B cell (primary cell): Measurements from ENCODE around the gene PINLYP. TPM values are rescaled to one million over a fixed set of nuclear protein-coding genes. Genes with fewer than 3 reads are reported as not detected.
A peak's percentile ranks its signal among the peaks of the same experiment; 100 is the strongest.

Experiments used
- ATAC-seq: fragments of 200-7000 bp; cut with Tn5 transposase; one replicate; pipeline ENCODE4 v1.10.0; 2021; ENCODE audit warnings: low read depth, mild to moderate bottlenecking, moderate number of reproducible peaks, moderate library complexity
- CTCF ChIA-PET: fragments of 350-600 bp; sonication (Branson Sonifier 250); formaldehyde crosslinking; loops from one replicate; lab custom pipeline; 2021; ENCODE audit warnings: antibody characterized with exemption, inconsistent platforms; lab: Charles Lee
- POLR2A ChIA-PET: fragments of 350-600 bp; sonication (Branson Sonifier 250); formaldehyde crosslinking; loops from one replicate; lab custom pipeline; 2021; ENCODE audit warnings: antibody characterized with exemption; lab: Charles Lee
- DNase-seq: peaks from one replicate; pipeline ENCODE4 v3.0.0; 2013
- H2AFZ ChIP-seq: 2 replicates; pipeline ENCODE4 v1.6.1; 2012; ENCODE audit warnings: mild to moderate bottlenecking, low read depth, low read length; ENCODE audit not compliant: insufficient read depth, poor library complexity, severe bottlenecking
- H3K27ac ChIP-seq, 2 donors: 1 replicate in 1 of 2; 2 replicates in 1 of 2; pipeline ENCODE4 v1.5.1; 2012 to 2013; ENCODE audit warnings: low read length in 2 of 2, mild to moderate bottlenecking in 2 of 2, moderate library complexity in 1 of 2
- H3K27me3 ChIP-seq, 4 experiments: fragments of 200-600 bp in 1 of 4; sonication (generic) in 1 of 4; replicated peaks in 1 of 4; 1 replicate in 2 of 4; 2 replicates in 2 of 4; pipeline versions ENCODE4 v1.6.1 to v1.7.0; 2013 to 2016; ENCODE audit warnings: low read length in 3 of 4, mild to moderate bottlenecking in 2 of 4, mixed read lengths in 1 of 4, moderate library complexity in 1 of 4; ENCODE audit not compliant: insufficient read depth in 4 of 4, control insufficient read depth in 3 of 4; ENCODE audit errors: control extremely low read depth in 1 of 4
- H3K36me3 ChIP-seq, 2 experiments: replicated peaks in 1 of 2; 1 replicate in 1 of 2; 2 replicates in 1 of 2; pipeline versions ENCODE4 v1.6.1 to v1.7.1; 2013; ENCODE audit warnings: low read length in 1 of 2; ENCODE audit not compliant: insufficient read depth in 2 of 2, control insufficient read depth in 1 of 2; ENCODE audit errors: control extremely low read depth in 1 of 2, extremely low read depth in 1 of 2
- H3K4me1 ChIP-seq, 2 donors: fragments of 200-600 bp in 1 of 2; sonication (generic) in 1 of 2; 1 replicate in 1 of 2; 2 replicates in 1 of 2; pipeline versions ENCODE4 v1.5.1 to v1.6.1; 2013 to 2017; ENCODE audit warnings: low read length in 2 of 2; ENCODE audit not compliant: control insufficient read depth in 2 of 2, insufficient read depth in 2 of 2
- H3K4me2 ChIP-seq: replicated peaks from 2 replicates; pipeline ENCODE3; 2012; ENCODE audit warnings: mild to moderate bottlenecking, low read depth, low read length; ENCODE audit not compliant: poor library complexity, severe bottlenecking
- H3K4me3 ChIP-seq, 5 experiments: fragments of 200-600 bp in 1 of 5; sonication (generic) in 1 of 5; 1 replicate in 3 of 5; 2 replicates in 2 of 5; pipeline versions ENCODE4 v1.5.1 to v1.7.0; 2011 to 2016; ENCODE audit warnings: low read length in 4 of 5, mild to moderate bottlenecking in 4 of 5, low read depth in 2 of 5, control low read depth in 1 of 5, moderate library complexity in 1 of 5; ENCODE audit not compliant: insufficient read depth in 1 of 5; ENCODE audit errors: control extremely low read depth in 1 of 5, extremely low read depth in 1 of 5
- H3K79me2 ChIP-seq: fragments of 200-600 bp; sonication (generic); one replicate; pipeline ENCODE4 v1.6.0; 2016; ENCODE audit warnings: low read length; ENCODE audit not compliant: control insufficient read depth, insufficient read depth
- H3K9ac ChIP-seq: fragments of 200-600 bp; sonication (generic); 2 replicates; pipeline ENCODE4 v1.6.1; 2017; ENCODE audit warnings: mild to moderate bottlenecking, low read length, moderate library complexity
- H3K9me3 ChIP-seq, 3 donors: one replicate each; pipeline versions ENCODE4 v1.6.1 to v1.7.1; 2013; ENCODE audit warnings: low read length in 2 of 3; ENCODE audit not compliant: control insufficient read depth in 2 of 3, insufficient read depth in 1 of 3; ENCODE audit errors: control extremely low read depth in 1 of 3
- H4K20me1 ChIP-seq: 2 replicates; pipeline ENCODE4 v1.6.0; 2012; ENCODE audit warnings: mild to moderate bottlenecking, low read length; ENCODE audit not compliant: insufficient read depth, control insufficient read depth, poor library complexity, severe bottlenecking
- H3K27ac Mint-ChIP-seq: one replicate; pipeline ENCODE4 v1.8.0; 2021; ENCODE audit warnings: mixed read lengths
- H3K27me3 Mint-ChIP-seq: one replicate; pipeline ENCODE4 v1.8.0; 2021; ENCODE audit warnings: mixed read lengths
- H3K4me1 Mint-ChIP-seq: one replicate; pipeline ENCODE4 v1.8.0; 2021; ENCODE audit warnings: mixed read lengths
- H3K4me3 Mint-ChIP-seq: one replicate; pipeline ENCODE4 v1.8.0; 2021; ENCODE audit warnings: mixed read lengths
- H3K9me3 Mint-ChIP-seq: one replicate; pipeline ENCODE4 v1.8.0; 2022; ENCODE audit warnings: mixed read lengths; ENCODE audit not compliant: insufficient read depth
- CTCF ChIP-seq: fragments of 200-600 bp; IDR thresholded peaks from one replicate; pipeline ENCODE4 v1.8.0; 2022; ENCODE audit warnings: antibody characterized with exemption, mild to moderate bottlenecking
- EZH2 ChIP-seq: IDR thresholded peaks from 2 replicates; pipeline ENCODE4 v1.6.1; 2012; ENCODE audit warnings: borderline replicate concordance, low read depth, mild to moderate bottlenecking, moderate library complexity, low read length; ENCODE audit not compliant: insufficient read depth, poor library complexity, severe bottlenecking
- WGBS: methylation state at CpG from one replicate; pipeline ENCODE4 v1.1.5; 2013; ENCODE audit warnings: missing lambda C conversion rate; ENCODE audit not compliant: insufficient coverage; 5-methylcytosine and 5-hydroxymethylcytosine counted together
- intact Hi-C: fragments of 100-400 bp; cut with micrococcal nuclease; formaldehyde crosslinking; loops from one replicate; pipeline ENCODE4 v1.10.0; 2022
- polyA plus RNA-seq: library from polyadenylated mRNA; depleted of rRNA; stranded (reverse); fragments of >200 nt; gene quantifications from 2 replicates; pipeline ENCODE4 v1.2.3, GENCODE V29; 2012
- total RNA-seq, 2 donors: library from RNA; stranded (reverse); fragments of 120-200 nt in 1 of 2; gene quantifications; 1 replicate in 1 of 2; 2 replicates in 1 of 2; pipeline versions ENCODE4 v1.2.3 to v1.2.4, GENCODE V29; 2013 to 2022

Gene PINLYP
- total and polyA plus RNA-seq, 2 donors (not counting 1 experiment from before 2014, with no cell fraction given), result 2.0 to 2.9 TPM

- H3K9ac ChIP-seq, result peak overlapping the region; percentile 57
- peaks cover 16 to 37% of the 10 kb centered on the region in 2 donors for H3K4me1 ChIP-seq
- H3K4me3 Mint-ChIP-seq, result peak overlapping the region; percentile 97
- H3K27me3 ChIP-seq, result no peaks in the 10 kb centered on the region
- H3K4me2 ChIP-seq, result peak overlapping the region; percentile 84
- H4K20me1 ChIP-seq, result no peaks in the 10 kb centered on the region
- H3K9me3 ChIP-seq, result no peaks in the 10 kb centered on the region
- ChIA-PET CTCF (interaction anchor here (1.6 to 3.2 kb wide), 2 partner anchors 21 to 129 kb away, joined by 6 to 20 read pairs; no protein-coding TSS in a partner anchor), POLR2A (interaction anchor here (0.6 to 3.3 kb wide), 4 partner anchors 17 to 178 kb away, joined by 3 to 15 read pairs (median 8); partner anchors contain the start of genes IRGQ, ZNF575 and ZNF576)
- H3K36me3 ChIP-seq, result peaks cover 0 to 10% of the 10 kb centered on the region in 2 experiments
- no peak for DNase-seq
- H3K27ac ChIP-seq, result peak overlapping the region; percentile 38 to 63
- peak; percentile 5 for ATAC-seq
- peak overlapping the region; percentile 78 for H3K27ac Mint-ChIP-seq
- H3K4me1 Mint-ChIP-seq, result peaks cover 35% of the 10 kb centered on the region
- H2AFZ ChIP-seq, result peak overlapping the region; percentile 59
- peak overlapping the region; percentile 38 to 98 (median 82) for H3K4me3 ChIP-seq
- no peaks in the 10 kb centered on the region for H3K9me3 Mint-ChIP-seq
- H3K79me2 ChIP-seq, result peaks cover 32% of the 10 kb centered on the region
- TF ChIP-seq CTCF (no peak), EZH2 (no peak)
- H3K27me3 Mint-ChIP-seq, result no peaks in the 10 kb centered on the region
- 79% methylated on average over 29 of the region's 37 CpGs for WGBS
- intact Hi-C loops, result loop anchor here (1.0 kb wide), 5 partner anchors 13 to 206 kb away; partner anchors contain the start of genes IRGQ, ZNF428, ZNF575 and ZNF576
Measured at GRCh38 chr19:43575955-43576878, 616 bp downstream of the PINLYP start.
